HEK293 (cell line): ENCODE data around the gene RBMS1.
A peak's percentile ranks its signal among the peaks of the same experiment; 100 is the strongest.

ENCODE experiments used
- GFI1B ChIP-seq: fragments of 450-650 bp; formaldehyde crosslinking; IDR thresholded peaks from 2 replicates; pipeline ENCODE4 v1.5.1; 2016; ENCODE audit warnings: missing biosample characterization, missing genetic modification characterization
- GLI2 ChIP-seq: fragments of 450-650 bp; formaldehyde crosslinking; IDR thresholded peaks from 2 replicates; pipeline ENCODE4; 2017; ENCODE audit warnings: missing biosample characterization, missing genetic modification characterization, low read depth, borderline replicate concordance
- GLIS1 ChIP-seq: fragments of 450-650 bp; formaldehyde crosslinking; IDR thresholded peaks from 2 replicates; pipeline ENCODE4 v1.5.1; 2016; ENCODE audit warnings: missing biosample characterization, missing genetic modification characterization
- HOXC10 ChIP-seq: sonication (generic); formaldehyde crosslinking; IDR thresholded peaks from 2 replicates; pipeline ENCODE4 v1.8.1; 2023; ENCODE audit warnings: mild to moderate bottlenecking, missing genetic modification reagents
- IKZF3 ChIP-seq: fragments of 450-650 bp; IDR thresholded peaks from 2 replicates; pipeline ENCODE4 v1.5.0; 2018; ENCODE audit warnings: missing biosample characterization, mild to moderate bottlenecking, missing genetic modification characterization, moderate library complexity
- KLF7 ChIP-seq: fragments of 450-650 bp; formaldehyde crosslinking; IDR thresholded peaks from 2 replicates; pipeline ENCODE4 v1.5.1; 2016; ENCODE audit warnings: missing biosample characterization, missing genetic modification characterization, borderline replicate concordance
- OSR2 ChIP-seq: fragments of 450-650 bp; formaldehyde crosslinking; IDR thresholded peaks from 2 replicates; pipeline ENCODE4 v1.5.1; 2016; ENCODE audit warnings: missing biosample characterization, missing genetic modification characterization
- PRDM1 ChIP-seq: fragments of 450-650 bp; formaldehyde crosslinking; IDR thresholded peaks from 2 replicates; pipeline ENCODE4; 2016; ENCODE audit warnings: missing biosample characterization, missing genetic modification characterization
- PRDM10 ChIP-seq: fragments of 450-650 bp; formaldehyde crosslinking; IDR thresholded peaks from 2 replicates; pipeline ENCODE4 v1.5.1; 2016; ENCODE audit warnings: missing biosample characterization, missing genetic modification characterization
- PRDM2 ChIP-seq: fragments of 450-650 bp; formaldehyde crosslinking; IDR thresholded peaks from 2 replicates; pipeline ENCODE4 v1.5.1; 2016; ENCODE audit warnings: missing biosample characterization, missing genetic modification characterization, borderline replicate concordance
- SP2 ChIP-seq: fragments of 450-650 bp; formaldehyde crosslinking; IDR thresholded peaks from 2 replicates; pipeline ENCODE4 v1.5.1; 2016; ENCODE audit warnings: missing biosample characterization, missing genetic modification characterization
- WT1 ChIP-seq: fragments of 450-650 bp; formaldehyde crosslinking; IDR thresholded peaks from 2 replicates; pipeline ENCODE4 v1.5.1; 2016; ENCODE audit warnings: missing biosample characterization, missing genetic modification characterization
- ZEB2 ChIP-seq: fragments of 450-650 bp; formaldehyde crosslinking; IDR thresholded peaks from 2 replicates; pipeline ENCODE4 v1.5.1; 2016; ENCODE audit warnings: missing biosample characterization, missing genetic modification characterization
- ZIC2 ChIP-seq: fragments of 450-650 bp; formaldehyde crosslinking; IDR thresholded peaks from 2 replicates; pipeline ENCODE4 v1.5.1; 2016; ENCODE audit warnings: missing biosample characterization, missing genetic modification characterization
- ZNF10 ChIP-seq: fragments of 450-650 bp; formaldehyde crosslinking; IDR thresholded peaks from 2 replicates; pipeline ENCODE4 v1.5.1; 2017; ENCODE audit warnings: missing biosample characterization, missing genetic modification characterization
- ZNF157 ChIP-seq: fragments of 450-650 bp; formaldehyde crosslinking; IDR thresholded peaks from 2 replicates; pipeline ENCODE4 v1.5.1; 2016; ENCODE audit warnings: missing biosample characterization, missing genetic modification characterization
- ZNF341 ChIP-seq: fragments of 450-650 bp; formaldehyde crosslinking; IDR thresholded peaks from 2 replicates; pipeline ENCODE4; 2016; ENCODE audit warnings: low read depth, missing biosample characterization, missing genetic modification characterization
- ZNF48 ChIP-seq: fragments of 450-650 bp; formaldehyde crosslinking; IDR thresholded peaks from 2 replicates; pipeline ENCODE4 v1.5.1; 2016; ENCODE audit warnings: missing biosample characterization, missing genetic modification characterization
- ZNF501 ChIP-seq: fragments of 450-650 bp; formaldehyde crosslinking; IDR thresholded peaks from 2 replicates; pipeline ENCODE4 v1.5.1; 2016; ENCODE audit warnings: missing biosample characterization, missing genetic modification characterization
- ZNF561 ChIP-seq: fragments of 450-650 bp; IDR thresholded peaks from 2 replicates; pipeline ENCODE4 v1.5.1; 2018; ENCODE audit warnings: missing biosample characterization, missing genetic modification characterization, borderline replicate concordance
- ZNF585B ChIP-seq: fragments of 450-650 bp; formaldehyde crosslinking; IDR thresholded peaks from 2 replicates; pipeline ENCODE4 v1.5.1; 2016; ENCODE audit warnings: missing biosample characterization, missing genetic modification characterization
- ZXDB ChIP-seq: fragments of 450-650 bp; formaldehyde crosslinking; IDR thresholded peaks from 2 replicates; pipeline ENCODE4 v1.5.1; 2016; ENCODE audit warnings: missing biosample characterization, missing genetic modification characterization
- TF ChIP-seq, protein P1 (sequence below): fragments of 450-650 bp; formaldehyde crosslinking; IDR thresholded peaks from 2 replicates; pipeline ENCODE4 v1.5.1; 2017; ENCODE audit warnings: missing biosample characterization, missing genetic modification characterization
- TF ChIP-seq, protein P2 (sequence below): fragments of 450-650 bp; formaldehyde crosslinking; IDR thresholded peaks from 2 replicates; pipeline ENCODE4 v1.5.1; 2016; ENCODE audit warnings: missing biosample characterization, missing genetic modification characterization
- TF ChIP-seq, protein P3 (sequence below): fragments of 450-650 bp; formaldehyde crosslinking; optimal IDR thresholded peaks from 2 replicates; pipeline ENCODE3; 2016; ENCODE audit warnings: missing biosample characterization, mild to moderate bottlenecking, missing genetic modification characterization

RBMS1 gene

GRCh38 chr2:160492401-160493226 is 993 bp downstream of the RBMS1 start (continued):
- TF ChIP-seq PRDM2 (tag by site-specific recombination) (no peak), OSR2 (peak; percentile 34; the same call in 1 of the 2 replicates), ZNF341 (peak; percentile 97), ZNF561 (0 out of 2 replicates have a peak, but pooled peaks have one; percentile 72), PRDM10 (peak; percentile 74), ZNF585B (tag by site-specific recombination) (no peak), KLF7 (tag by site-specific recombination) (0 out of 2 replicates have a peak, but pooled peaks have one; percentile 50), SP2 (tag by site-specific recombination) (peak; percentile 83), ZNF10 (tag by site-specific recombination) (peak; percentile 94), IKZF3 (tag by site-specific recombination) (peak; percentile 63; the same call in 1 of the 2 replicates), WT1 (tag by site-specific recombination) (peak; percentile 50; the same call in 1 of the 2 replicates), ZNF501 (tag by site-specific recombination) (peak; percentile 41), ZNF157 (tag by site-specific recombination) (no peak), ZIC2 (tag by site-specific recombination) (peak; percentile 85), ZNF48 (tag by site-specific recombination) (no peak), GLIS1 (tag by site-specific recombination) (peak; percentile 88), ZEB2 (tag by site-specific recombination) (0 out of 2 replicates have a peak, but pooled peaks have one; percentile 59), PRDM1 (tag by site-specific recombination) (peak; percentile 36; the same call in 1 of the 2 replicates), GLI2 (tag by site-specific recombination) (no peak), GFI1B (tag by site-specific recombination) (no peak), HOXC10 (CRISPR knock-in tag) (no peak), ZXDB (peak; percentile 78; the same call in 1 of the 2 replicates)
- TF ChIP-seq, protein P1, sequence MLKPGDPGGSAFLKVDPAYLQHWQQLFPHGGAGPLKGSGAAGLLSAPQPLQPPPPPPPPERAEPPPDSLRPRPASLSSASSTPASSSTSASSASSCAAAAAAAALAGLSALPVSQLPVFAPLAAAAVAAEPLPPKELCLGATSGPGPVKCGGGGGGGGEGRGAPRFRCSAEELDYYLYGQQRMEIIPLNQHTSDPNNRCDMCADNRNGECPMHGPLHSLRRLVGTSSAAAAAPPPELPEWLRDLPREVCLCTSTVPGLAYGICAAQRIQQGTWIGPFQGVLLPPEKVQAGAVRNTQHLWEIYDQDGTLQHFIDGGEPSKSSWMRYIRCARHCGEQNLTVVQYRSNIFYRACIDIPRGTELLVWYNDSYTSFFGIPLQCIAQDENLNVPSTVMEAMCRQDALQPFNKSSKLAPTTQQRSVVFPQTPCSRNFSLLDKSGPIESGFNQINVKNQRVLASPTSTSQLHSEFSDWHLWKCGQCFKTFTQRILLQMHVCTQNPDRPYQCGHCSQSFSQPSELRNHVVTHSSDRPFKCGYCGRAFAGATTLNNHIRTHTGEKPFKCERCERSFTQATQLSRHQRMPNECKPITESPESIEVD (tag by site-specific recombination): no peak; the same call in 1 of the 2 replicates
- TF ChIP-seq, protein P2, sequence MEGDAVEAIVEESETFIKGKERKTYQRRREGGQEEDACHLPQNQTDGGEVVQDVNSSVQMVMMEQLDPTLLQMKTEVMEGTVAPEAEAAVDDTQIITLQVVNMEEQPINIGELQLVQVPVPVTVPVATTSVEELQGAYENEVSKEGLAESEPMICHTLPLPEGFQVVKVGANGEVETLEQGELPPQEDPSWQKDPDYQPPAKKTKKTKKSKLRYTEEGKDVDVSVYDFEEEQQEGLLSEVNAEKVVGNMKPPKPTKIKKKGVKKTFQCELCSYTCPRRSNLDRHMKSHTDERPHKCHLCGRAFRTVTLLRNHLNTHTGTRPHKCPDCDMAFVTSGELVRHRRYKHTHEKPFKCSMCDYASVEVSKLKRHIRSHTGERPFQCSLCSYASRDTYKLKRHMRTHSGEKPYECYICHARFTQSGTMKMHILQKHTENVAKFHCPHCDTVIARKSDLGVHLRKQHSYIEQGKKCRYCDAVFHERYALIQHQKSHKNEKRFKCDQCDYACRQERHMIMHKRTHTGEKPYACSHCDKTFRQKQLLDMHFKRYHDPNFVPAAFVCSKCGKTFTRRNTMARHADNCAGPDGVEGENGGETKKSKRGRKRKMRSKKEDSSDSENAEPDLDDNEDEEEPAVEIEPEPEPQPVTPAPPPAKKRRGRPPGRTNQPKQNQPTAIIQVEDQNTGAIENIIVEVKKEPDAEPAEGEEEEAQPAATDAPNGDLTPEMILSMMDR: 0 out of 2 replicates have a peak, but pooled peaks have one; percentile 40
- TF ChIP-seq, protein P3, sequence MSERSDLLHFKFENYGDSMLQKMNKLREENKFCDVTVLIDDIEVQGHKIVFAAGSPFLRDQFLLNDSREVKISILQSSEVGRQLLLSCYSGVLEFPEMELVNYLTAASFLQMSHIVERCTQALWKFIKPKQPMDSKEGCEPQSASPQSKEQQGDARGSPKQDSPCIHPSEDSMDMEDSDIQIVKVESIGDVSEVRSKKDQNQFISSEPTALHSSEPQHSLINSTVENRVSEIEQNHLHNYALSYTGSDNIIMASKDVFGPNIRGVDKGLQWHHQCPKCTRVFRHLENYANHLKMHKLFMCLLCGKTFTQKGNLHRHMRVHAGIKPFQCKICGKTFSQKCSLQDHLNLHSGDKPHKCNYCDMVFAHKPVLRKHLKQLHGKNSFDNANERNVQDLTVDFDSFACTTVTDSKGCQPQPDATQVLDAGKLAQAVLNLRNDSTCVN: peak; percentile 90
